NOMO-1 treated with DMSO at 0.1 percent for 48 hours (cell line): ENCODE measurements around the gene PARM1.

Experiments
- DNase-seq: peaks from one replicate; lab custom pipeline; 2025; ENCODE audit not compliant: unreplicated experiment; lab: John Stamatoyannopoulos, UW

PARM1 gene

GRCh38 chr4:75028196-75028854, 95.4 kb downstream of the PARM1 start:
- no peak for DNase-seq

GRCh38 chr4:75030028-75030427, 97.1 kb downstream of the PARM1 start:
- DNase-seq: no peak

DNA sequence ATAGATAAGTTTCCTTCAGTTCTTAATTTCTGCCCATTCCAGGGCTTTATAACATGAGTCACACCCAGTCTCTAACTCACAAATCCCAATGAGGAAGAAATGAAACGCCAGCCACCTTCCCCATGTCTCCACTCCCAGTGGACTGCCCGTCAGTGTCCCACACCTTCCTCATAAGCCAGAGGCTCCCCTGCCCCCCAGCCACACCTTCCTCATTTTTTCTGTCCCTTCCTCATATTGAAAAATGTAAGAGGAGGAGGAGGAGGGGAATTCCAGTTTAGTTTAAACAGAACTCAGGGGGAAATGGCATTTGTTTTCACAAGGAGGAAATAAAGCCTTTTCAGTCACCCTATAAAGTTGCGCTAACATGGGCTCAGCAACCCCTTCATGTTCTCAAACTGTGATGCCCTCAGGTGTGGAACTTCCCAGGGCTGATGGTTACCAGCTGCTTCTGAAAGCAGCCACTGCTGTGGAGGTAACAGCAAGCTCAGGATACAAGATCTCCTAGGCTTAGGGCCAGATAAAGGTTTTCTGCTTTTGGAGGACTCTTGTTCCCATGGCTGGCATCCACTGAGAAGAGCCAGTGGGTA, 97.8 kb downstream of the PARM1 start:
- peak; percentile 27 for DNase-seq

DNA sequence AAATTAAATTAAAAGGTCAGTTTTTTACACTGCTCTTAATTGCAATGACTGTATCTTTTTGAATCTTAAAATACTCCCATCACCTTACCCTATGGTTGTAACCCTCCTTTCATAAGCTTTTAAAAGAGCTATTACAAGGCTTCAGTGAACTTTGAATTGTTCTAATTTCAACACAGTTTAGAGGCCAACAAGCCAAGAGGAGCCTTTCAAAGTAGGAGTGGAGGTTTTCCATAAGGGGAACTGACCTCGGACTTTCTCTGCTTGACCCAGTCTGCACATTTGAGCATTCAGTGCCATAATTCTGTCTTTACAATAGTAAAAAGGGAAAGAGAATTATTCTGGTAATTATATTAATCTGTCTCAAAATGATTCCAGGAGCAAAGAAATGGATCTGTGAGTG, 98.9 kb downstream of the PARM1 start:
- DNase-seq: no peak

- DNase-seq: no peak
Observed at GRCh38 chr4:75034523-75034922, 101.6 kb downstream of the PARM1 start.

DNA sequence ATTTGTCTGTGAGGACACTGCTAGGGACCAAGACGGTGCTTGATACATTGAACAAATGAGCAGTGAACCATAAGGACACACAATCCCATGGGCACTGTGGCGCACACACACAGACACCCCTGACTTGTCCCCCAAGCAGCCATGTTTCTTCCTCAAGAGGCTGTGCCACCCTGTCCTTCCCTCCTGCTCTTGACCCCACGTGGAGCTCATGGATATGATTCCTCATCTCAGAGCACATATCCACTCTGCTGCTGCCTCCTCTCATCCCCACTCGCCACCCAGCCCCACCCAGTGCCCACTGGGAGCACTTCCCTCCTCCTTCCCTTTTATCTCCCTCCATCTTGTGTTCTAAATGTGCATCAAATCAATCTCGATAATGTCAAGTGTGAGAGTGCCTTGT, 102.4 kb downstream of the PARM1 start:
- no peak for DNase-seq

DNA sequence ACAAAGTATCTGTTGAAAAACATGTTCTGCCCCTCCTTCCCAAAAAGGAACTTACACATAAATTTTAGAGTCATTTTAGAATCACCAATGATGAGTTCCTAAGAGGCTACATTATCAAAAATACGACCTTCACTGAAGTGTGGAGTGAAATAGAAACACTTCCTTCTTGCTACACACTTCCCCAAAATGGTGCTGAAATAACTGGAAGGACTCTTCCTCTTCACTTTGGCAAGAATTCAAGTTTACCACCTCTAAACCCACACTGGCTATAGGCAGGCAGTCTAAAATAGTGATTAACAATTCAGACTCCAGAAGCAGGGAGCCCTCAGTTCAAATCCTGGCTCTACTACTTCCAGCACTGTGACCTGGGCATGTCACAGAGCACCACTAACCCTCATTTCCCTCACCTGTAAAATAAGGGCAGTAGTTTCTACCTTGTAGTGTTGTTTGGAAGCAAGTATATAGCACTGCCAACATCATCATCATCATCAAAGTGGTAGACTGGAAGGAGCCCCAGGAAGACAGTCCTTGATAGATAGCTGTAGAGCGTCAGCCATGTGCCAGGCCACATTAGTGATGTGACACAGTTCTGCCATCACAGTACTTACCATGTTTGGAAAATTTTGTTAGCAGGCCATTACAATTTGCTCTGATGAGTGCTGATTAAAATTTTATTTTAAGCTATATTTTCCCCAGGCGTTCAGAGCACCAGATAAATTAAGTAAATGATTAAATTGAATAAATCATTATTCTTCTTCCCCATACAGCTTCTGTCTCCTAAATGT, 103.3 kb downstream of the PARM1 start:
- DNase-seq: peak; percentile 89

- no peak for DNase-seq
Observed at GRCh38 chr4:75037252-75037651, 104.3 kb downstream of the PARM1 start.

DNA sequence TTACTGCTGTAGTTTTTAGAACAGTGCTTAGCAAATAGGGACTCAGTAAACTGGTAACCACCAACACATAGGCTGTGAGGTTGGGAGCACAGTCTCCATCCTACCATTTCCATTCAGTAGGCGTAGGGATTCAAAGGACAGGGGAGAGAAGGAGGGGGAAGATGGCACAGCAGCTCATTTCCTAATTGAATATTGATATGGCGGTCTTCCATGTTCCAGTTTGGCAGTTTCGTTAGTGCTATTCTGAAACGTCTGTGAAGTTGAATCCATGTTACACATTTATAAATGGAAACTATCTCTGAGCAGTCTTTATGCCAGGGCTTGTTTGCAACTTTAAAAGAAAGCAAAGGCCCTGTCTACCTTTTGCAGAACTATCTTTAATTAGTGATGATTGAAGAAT, 105.5 kb downstream of the PARM1 start:
- DNase-seq: no peak

DNA sequence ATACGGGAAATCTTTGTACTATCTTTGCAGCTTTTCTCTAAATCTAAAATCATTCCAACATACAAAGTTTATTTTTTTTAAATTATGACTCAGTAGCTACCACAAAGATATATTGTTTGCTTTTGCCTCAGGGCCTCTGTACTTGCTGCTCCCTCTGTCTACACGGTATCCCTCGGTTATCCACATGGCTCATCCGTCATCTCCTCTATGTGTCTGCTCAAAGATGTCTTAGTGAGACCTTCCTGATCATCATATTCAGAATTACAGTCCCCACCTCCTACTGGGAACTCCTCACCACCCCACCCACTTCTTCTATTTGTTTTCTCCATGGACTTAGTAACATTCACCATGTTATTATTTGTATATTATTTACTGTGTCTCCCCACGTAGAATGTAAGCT, 107.8 kb downstream of the PARM1 start:
- DNase-seq: no peak

- DNase-seq: no peak
Observed at GRCh38 chr4:75042601-75043208, 109.8 kb downstream of the PARM1 start.

GRCh38 chr4:75046226-75046625, 113.3 kb downstream of the PARM1 start:
- no peak for DNase-seq

- no peak for DNase-seq
Observed at GRCh38 chr4:75046641-75047040, 113.7 kb downstream of the PARM1 start.

GRCh38 chr4:75048208-75048879, 115.4 kb downstream of the PARM1 start:
- no peak for DNase-seq

DNA sequence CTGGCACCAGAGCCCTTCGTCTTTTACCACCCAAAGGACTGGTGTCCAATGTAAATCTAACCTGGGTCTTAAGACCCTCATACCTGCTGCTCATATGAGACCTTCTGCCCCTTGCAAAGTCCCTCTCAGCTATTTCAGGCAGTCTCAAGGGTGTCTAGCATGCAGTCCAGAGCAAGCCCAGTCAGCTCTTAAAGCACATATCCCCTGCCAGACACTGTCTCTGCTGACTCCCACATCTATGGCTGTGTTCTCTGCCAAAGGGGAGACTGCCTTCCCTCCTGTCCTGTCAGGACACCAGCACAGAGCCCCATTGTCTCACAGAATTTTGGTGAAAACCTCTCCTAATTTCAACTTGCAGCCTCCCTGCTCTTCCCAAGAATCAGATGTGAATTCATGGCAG, 118.5 kb downstream of the PARM1 start:
- no peak for DNase-seq

GRCh38 chr4:75053352-75053751, 120.4 kb downstream of the PARM1 start:
- DNase-seq: no peak

- DNase-seq: no peak
Observed at GRCh38 chr4:75054078-75054477, 121.2 kb downstream of the PARM1 start.

DNA sequence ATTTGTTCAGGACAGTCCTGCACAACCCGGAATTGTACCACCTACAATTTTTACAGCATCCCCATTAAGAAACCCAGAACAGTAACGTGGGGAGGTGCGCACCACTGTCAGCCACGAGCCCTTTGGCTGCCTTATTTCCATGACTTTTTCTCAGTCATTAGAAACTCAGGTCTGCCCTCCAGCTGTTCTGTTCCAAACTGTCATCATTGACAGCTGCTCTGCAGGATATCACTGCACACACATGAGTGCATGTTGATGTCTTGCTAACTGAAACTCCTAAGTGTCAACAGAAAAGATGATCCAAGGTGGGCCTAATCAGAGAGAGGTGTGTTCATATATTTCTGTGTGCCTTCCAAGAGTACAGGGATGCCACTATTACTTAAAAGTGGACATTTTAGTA, 123.4 kb downstream of the PARM1 start:
- DNase-seq: no peak

- no peak for DNase-seq
Observed at GRCh38 chr4:75057369-75057768, 124.5 kb downstream of the PARM1 start.

DNA sequence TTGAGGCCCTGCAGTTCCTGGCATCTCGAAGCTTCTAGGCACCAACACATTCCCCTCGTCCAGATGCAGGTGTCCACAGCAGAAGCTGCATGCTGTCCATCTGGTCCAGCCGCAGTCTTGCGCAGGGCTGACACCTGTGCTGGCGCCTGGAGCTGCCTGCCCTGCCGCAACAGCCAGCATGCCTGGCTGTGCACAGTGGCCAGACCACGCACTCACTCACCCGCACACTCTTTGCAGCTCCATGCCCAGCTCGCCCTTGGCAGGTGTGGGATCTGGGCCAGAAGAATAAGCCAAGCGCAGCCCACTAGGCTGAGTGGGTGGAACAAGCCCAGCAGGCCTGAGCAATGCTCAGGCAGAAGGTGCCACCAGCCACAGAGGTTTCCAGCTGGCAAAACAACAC, 125.6 kb downstream of the PARM1 start:
- DNase-seq: no peak

GRCh38 chr4:75063433-75063832, 130.5 kb downstream of the PARM1 start:
- DNase-seq: no peak
